Mesodermal cell (in vitro differentiated cells): Measurements from ENCODE around the gene KLHDC3.

Experiments
- H3K27ac ChIP-seq: 2 replicates; pipeline ENCODE4 v1.7.0; 2013; ENCODE audit warnings: mild to moderate bottlenecking, low read depth, low read length, moderate library complexity; ENCODE audit not compliant: severe bottlenecking
- H3K36me3 ChIP-seq: 2 replicates; pipeline ENCODE4 v1.7.1; 2013; ENCODE audit warnings: mild to moderate bottlenecking, low read length, moderate library complexity; ENCODE audit not compliant: control insufficient read depth, insufficient read depth
- H3K4me1 ChIP-seq: one replicate; pipeline ENCODE4 v1.7.1; 2013; ENCODE audit warnings: mild to moderate bottlenecking, low read length; ENCODE audit not compliant: insufficient read depth, control insufficient read depth, poor library complexity, severe bottlenecking
- H3K4me3 ChIP-seq: 2 replicates; pipeline ENCODE4 v1.7.0; 2013; ENCODE audit warnings: low read length, control low read depth, mild to moderate bottlenecking; ENCODE audit not compliant: insufficient read depth, poor library complexity, severe bottlenecking; ENCODE audit errors: extremely low read depth
- H3K9me3 ChIP-seq: 2 replicates; pipeline ENCODE4 v1.7.1; 2013; ENCODE audit warnings: mild to moderate bottlenecking, low read length, moderate library complexity; ENCODE audit not compliant: control insufficient read depth
- WGBS, 2 experiments: methylation state at CpG; one replicate each; pipeline ENCODE4 v1.1.5; 2013; ENCODE audit warnings: missing lambda C conversion rate in 2 of 2; ENCODE audit not compliant: insufficient coverage in 2 of 2; 5-methylcytosine and 5-hydroxymethylcytosine counted together

The KLHDC3 gene

GRCh38 chr6:42974919-42975505, 39.0 kb upstream of the KLHDC3 start:
- Histone ChIP-seq H3K9me3 (no peaks in the 10 kb centered on the region), H3K36me3 (peaks cover 18% of the 10 kb centered on the region), H3K4me1 (peaks cover 18% of the 10 kb centered on the region), H3K27ac (no peak overlapping the region), H3K4me3 (no peak overlapping the region)
- WGBS, 2 experiments, result 90 to 93% methylated on average over 3 to 4 of the region's 5 CpGs

DNA sequence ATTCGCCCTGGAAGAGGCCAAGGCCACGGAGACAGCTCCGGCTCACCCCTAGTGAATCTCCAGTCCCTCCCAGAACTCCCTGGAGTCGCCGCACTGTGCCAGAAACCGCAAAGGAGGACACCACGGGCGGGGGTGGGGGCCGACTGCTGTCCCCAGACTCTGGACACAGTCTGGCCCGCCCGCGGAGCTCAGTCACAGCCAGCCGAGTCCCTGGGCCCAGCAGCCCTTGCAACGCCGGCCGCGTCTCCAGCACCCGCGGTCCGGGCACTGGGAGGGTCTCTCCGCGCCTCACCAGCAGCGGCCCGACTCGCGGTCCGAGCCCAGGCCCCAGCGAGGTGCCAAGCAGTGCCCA, 35.6 kb upstream of the KLHDC3 start:
- Histone ChIP-seq H3K4me1 (peaks cover 7% of the 10 kb centered on the region), H3K9me3 (no peaks in the 10 kb centered on the region), H3K36me3 (peaks cover 16% of the 10 kb centered on the region), H3K4me3 (peak overlapping the region; percentile 88), H3K27ac (peak overlapping the region; percentile 73)
- 0 to 2% methylated on average over 26 to 28 of the region's 28 CpGs for WGBS, 2 experiments

DNA sequence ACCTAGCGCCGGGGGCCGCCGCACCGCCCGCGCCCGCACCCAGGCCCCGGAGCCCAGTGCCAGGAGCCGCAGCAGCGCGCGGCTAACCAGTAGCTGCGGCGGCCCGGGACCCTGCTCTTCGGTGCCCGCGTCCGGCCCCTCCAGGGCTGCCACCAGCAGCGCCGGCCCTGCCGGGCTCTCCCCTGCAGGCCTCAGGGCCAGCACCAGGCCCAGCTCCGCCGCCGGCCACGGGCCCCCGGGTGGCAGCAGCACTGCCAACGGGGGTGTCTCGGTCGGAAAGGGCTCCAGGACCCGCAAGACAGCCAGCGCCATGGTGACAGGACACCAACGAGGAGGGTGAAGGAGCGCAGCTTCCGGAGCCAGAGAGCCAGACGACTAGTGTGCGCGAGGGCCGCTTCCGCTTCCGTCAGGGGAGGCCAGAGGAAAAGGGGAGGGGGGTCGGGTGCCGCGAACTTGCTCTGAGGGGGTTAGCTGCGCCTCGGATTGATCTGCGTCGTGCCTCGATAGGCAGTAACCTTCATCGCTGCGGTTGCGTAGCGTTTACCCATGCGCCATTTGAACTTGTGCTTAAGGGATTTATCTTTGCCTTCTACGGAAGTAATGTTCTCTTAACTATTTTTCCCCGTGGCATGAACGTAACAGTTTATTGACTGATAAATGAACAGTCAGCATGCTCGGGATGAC, 35.1 kb upstream of the KLHDC3 start, which contains the start of gene PEX6:
PEX6 (minus strand) TSS at position 343 of the 684 bp plus-strand sequence; CDS start at position 312, 31 bp downstream.
- 1% methylated on average over 55 to 59 of the region's 59 CpGs for WGBS, 2 experiments
- peak within 1 kb of the TSS; percentile 73 for H3K27ac ChIP-seq
- no peaks in the 10 kb centered on the region for H3K9me3 ChIP-seq
- peaks cover 7% of the 10 kb centered on the region for H3K4me1 ChIP-seq
- peaks cover 11% of the 10 kb centered on the region for H3K36me3 ChIP-seq
- peak within 1 kb of the TSS; percentile 88 for H3K4me3 ChIP-seq

DNA sequence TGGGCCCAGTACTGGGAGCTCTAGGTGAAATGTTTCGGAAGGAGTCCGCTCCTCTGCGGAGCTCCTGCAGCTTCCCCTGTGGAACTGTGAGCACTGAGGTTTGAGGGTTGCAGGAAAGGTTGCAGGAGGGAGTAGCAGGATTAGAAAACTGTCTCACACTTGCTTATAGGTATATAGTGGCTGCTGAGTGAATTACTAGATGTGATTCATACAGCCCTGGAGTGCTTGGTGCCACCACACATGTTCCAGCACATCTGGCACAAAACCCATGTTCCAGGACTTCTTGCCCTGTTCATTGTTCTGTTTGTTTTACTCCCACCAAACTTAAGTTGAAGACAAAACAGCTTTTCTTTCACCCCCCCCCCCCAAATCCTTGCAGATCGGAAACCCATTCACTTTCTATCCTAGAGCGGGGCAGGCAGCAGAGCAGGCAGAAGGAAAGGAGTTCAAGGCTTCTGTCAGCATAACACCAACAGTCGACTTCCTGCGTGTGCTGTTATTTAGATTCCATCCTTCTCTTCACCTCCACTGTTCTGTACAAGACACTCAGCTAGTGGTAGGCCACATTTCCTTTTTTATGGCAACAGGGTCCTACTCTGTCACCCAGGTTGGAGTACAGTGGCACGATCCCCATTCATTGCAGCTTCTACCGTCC, 34.4 kb upstream of the KLHDC3 start:
- H3K4me3 ChIP-seq, result peak overlapping the region; percentile 88
- WGBS, 2 experiments, result 69 to 93% methylated on average over 2 to 8 of the region's 9 CpGs
- H3K27ac ChIP-seq, result peak overlapping the region; percentile 73
- H3K4me1 ChIP-seq, result peaks cover 7% of the 10 kb centered on the region
- peaks cover 9% of the 10 kb centered on the region for H3K36me3 ChIP-seq
- no peaks in the 10 kb centered on the region for H3K9me3 ChIP-seq

GRCh38 chr6:42981836-42982235, 32.2 kb upstream of the KLHDC3 start:
- no peaks in the 10 kb centered on the region for H3K9me3 ChIP-seq
- H3K36me3 ChIP-seq, result peaks cover 10% of the 10 kb centered on the region
- WGBS, 2 experiments, result 90 to 95% methylated on average over 3 to 4 of the region's 5 CpGs
- peaks cover 10% of the 10 kb centered on the region for H3K4me1 ChIP-seq
- no peak overlapping the region for H3K27ac ChIP-seq
- H3K4me3 ChIP-seq, result no peak overlapping the region

DNA sequence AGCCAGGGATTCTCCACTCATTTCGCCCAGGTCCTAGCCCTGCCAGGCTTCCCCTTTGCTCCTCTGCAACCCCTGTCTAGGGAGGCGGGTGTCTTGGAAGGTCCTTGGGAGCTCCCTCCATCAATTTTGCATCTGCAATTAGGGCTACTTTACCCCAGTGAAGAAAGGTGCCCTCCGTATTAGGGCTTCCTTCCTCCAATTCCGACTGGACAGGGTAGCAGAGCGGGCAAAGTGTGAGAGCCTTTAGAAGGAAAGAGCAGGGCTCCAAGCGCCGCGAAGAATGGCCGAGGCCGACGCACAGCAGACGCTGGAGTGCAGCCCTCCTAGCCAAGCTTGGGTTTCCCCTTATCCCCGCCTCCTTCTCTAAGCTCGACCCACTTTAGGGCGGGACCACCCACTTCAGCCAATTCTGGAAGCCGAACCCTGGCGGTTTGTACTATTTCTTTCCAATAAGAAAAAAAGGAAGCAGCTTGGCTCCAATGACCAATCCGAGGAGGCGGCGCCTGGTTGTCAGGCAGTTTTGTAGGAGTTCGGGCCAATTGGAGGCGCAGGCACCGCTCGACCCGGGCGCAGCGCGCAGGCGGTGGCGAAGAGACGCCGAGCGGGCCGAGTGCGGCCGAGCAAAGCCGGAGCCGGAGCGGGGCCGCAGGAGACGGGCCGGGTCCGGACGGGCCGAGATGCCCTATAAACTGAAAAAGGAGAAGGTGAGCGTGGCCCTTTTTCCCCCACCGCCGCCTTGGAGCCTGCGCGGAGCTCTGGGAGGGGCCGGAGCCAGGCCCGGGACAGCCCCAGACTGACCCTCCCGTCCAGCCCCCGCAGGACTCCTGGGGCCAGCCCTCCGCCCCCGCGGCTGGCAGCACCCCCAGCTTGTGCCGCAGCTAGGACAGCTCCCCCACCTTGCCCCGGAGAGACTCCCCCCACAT, 29.8 kb upstream of the KLHDC3 start, which contains the start of gene PPP2R5D:
PPP2R5D (plus strand) TSS at position 570 of the 923 bp plus-strand sequence; CDS start at position 678, 108 bp downstream.
- Histone ChIP-seq H3K4me1 (peaks cover 10% of the 10 kb centered on the region), H3K27ac (peak within 1 kb of the TSS; percentile 77), H3K4me3 (peak within 1 kb of the TSS; percentile 86), H3K36me3 (peaks cover 29% of the 10 kb centered on the region), H3K9me3 (no peaks in the 10 kb centered on the region)
- WGBS, 2 experiments, result 1% methylated on average over 37 to 52 of the region's 59 CpGs

DNA sequence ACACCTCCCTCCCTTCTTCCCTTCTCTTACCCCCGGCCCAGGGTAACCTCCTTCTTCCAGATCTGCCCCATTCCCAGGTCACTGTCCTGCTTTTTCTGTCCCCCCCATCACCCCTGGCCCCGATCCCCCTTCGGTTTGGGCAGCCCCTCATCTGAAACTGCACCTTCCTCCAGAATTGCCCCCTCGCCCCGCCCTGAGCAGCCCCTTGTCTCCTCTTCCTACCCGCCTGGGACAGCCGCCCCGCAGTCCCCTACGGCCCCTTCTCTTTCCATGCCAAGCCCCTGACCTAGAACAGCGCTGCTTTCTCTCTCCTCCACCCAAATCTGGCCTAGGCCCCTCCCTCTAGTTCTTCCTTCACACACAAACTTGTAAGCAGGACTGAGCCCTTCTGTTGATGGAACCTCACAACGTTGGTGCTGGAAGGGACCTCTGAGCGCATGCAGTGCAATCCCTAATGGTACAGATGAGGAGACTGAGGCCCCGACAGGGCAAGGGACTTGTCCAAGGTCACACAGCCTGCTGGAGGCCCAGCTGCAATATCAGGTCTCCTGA, 29.0 kb upstream of the KLHDC3 start:
- Histone ChIP-seq H3K4me3 (peak overlapping the region; percentile 86), H3K27ac (peak overlapping the region; percentile 57), H3K4me1 (peaks cover 4% of the 10 kb centered on the region), H3K9me3 (no peaks in the 10 kb centered on the region), H3K36me3 (peaks cover 36% of the 10 kb centered on the region)
- 21 to 27% methylated on average over 10 to 11 of the region's 13 CpGs for WGBS, 2 experiments

GRCh38 chr6:42987533-42988451, 26.3 kb upstream of the KLHDC3 start:
- H3K4me3 ChIP-seq, result no peak overlapping the region

DNA sequence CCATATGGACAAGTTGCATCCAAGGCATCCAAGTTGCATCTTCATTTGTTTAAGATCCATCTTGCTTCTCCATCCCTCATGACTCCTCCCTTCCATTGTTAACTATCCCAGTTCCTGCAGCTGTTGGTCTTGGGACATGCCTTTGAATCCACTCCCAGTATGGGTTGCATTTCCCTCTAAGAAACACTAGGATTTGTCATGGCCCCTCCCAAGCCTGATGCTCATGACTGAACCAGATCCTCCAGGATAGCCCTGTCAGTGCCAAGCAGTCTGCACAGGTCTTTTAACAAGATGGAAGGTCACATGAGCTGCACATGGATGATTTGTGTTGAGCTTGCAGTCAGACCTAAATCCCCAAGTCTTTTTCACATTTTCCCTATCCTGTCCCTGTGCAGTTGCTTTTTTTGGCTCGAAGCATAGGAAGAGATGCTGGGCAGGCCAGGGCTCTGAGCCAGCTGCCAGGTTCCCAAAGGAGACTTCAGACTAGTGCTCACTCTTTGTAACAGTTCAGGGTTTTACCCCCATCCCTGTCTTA, 25.5 kb upstream of the KLHDC3 start:
- Histone ChIP-seq H3K9me3 (no peaks in the 10 kb centered on the region), H3K36me3 (peaks cover 62% of the 10 kb centered on the region), H3K4me3 (no peak overlapping the region), H3K27ac (no peak overlapping the region), H3K4me1 (peaks cover 3% of the 10 kb centered on the region)
- 83 to 86% methylated on average over 1 of the region's 1 CpG for WGBS, 2 experiments

More at GRCh38 chr6:42987533-42988451, 26.3 kb upstream of the KLHDC3 start:
- H3K4me1 ChIP-seq, result peaks cover 3% of the 10 kb centered on the region
- no peak overlapping the region for H3K27ac ChIP-seq
- H3K9me3 ChIP-seq, result no peaks in the 10 kb centered on the region
- peaks cover 62% of the 10 kb centered on the region for H3K36me3 ChIP-seq
- WGBS, 2 experiments, result 92 to 93% methylated on average over 2 to 4 of the region's 5 CpGs
